HG02852 (cell line): ENCODE data around the gene LASP1.
"Not testable (repeated sequence)": the region's sequence is repeated elsewhere in the genome, so short reads cannot be mapped to it uniquely, and the experiment has no call there.

Experiments
- ATAC-seq: cut with Tn5 transposase; IDR thresholded peaks from one replicate; pipeline ENCODE4 v1.9.1; 2021; ENCODE audit warnings: mild to moderate bottlenecking, moderate library complexity; ENCODE audit not compliant: unreplicated experiment

LASP1 gene

GRCh38 chr17:38925263-38925995 is 55.6 kb downstream of the LASP1 start, which contains the start of gene LASP1NB:
LASP1NB (plus strand) TSS chr17:38925614.
- ATAC-seq: no peak

- ATAC-seq: no peak
Observed at GRCh38 chr17:38926293-38927070, 56.6 kb downstream of the LASP1 start.

- not testable (repeated sequence) for ATAC-seq
Observed at GRCh38 chr17:38930782-38931181, 60.9 kb downstream of the LASP1 start.

- ATAC-seq: not testable (repeated sequence)
Observed at GRCh38 chr17:38933962-38934361, 64.1 kb downstream of the LASP1 start.

GRCh38 chr17:38939987-38940386 is 70.1 kb downstream of the LASP1 start:
- no peak for ATAC-seq

- ATAC-seq: no peak
Observed at GRCh38 chr17:38940404-38940803, 70.5 kb downstream of the LASP1 start.

- no peak for ATAC-seq
Observed at GRCh38 chr17:38942696-38943334, 73.0 kb downstream of the LASP1 start.

GRCh38 chr17:38943607-38944006 is 73.7 kb downstream of the LASP1 start:
- no peak for ATAC-seq

- no peak for ATAC-seq
Observed at GRCh38 chr17:38947189-38947588, 77.3 kb downstream of the LASP1 start.

GRCh38 chr17:38953800-38954199 is 83.9 kb downstream of the LASP1 start:
- ATAC-seq: not testable (repeated sequence)

- ATAC-seq: no peak
Observed at GRCh38 chr17:38958326-38958725, 88.5 kb downstream of the LASP1 start.

- ATAC-seq: no peak
Observed at GRCh38 chr17:38958756-38959155, 88.9 kb downstream of the LASP1 start.

- ATAC-seq: no peak
Observed at GRCh38 chr17:38959508-38959907, 89.7 kb downstream of the LASP1 start.

- ATAC-seq: no peak
Observed at GRCh38 chr17:38960402-38960801, 90.5 kb downstream of the LASP1 start.

GRCh38 chr17:38961413-38961812 is 91.6 kb downstream of the LASP1 start:
- ATAC-seq: no peak

GRCh38 chr17:38967290-38967738 is 97.5 kb downstream of the LASP1 start, which contains the start of gene FBXO47:
FBXO47 (minus strand) TSS chr17:38967403; CDS start chr17:38963025, 4,378 bp downstream.
- ATAC-seq: no peak

- no peak for ATAC-seq
Observed at GRCh38 chr17:38969281-38969680, 99.4 kb downstream of the LASP1 start.

- ATAC-seq: no peak
Observed at GRCh38 chr17:38970128-38970527, 100.3 kb downstream of the LASP1 start.

- no peak for ATAC-seq
Observed at GRCh38 chr17:38970804-38971203, 100.9 kb downstream of the LASP1 start.
